ENCODE measurements around the gene LTBP4. TPM values are rescaled to one million over a fixed set of nuclear protein-coding genes. Genes with fewer than 3 reads are reported as not detected.

LTBP4 gene
- total and polyA plus RNA-seq, 2 donors (not counting 3 experiments of a cell fraction or from before 2014, with no cell fraction given) = 25.9 to 38.0 TPM

GRCh38 chr19:40642051-40642706 lies 41.0 kb downstream of the LTBP4 start:
- DNase-seq (ENCODE audit: low read depth, low spot score) (no peak), FAIRE-seq (no peak)
- Histone ChIP-seq H3K4me2 (ENCODE audit: insufficient read depth, low read length) (no peak overlapping the region), H3K36me3 (ENCODE audit: control insufficient read depth in 2 of 2, extremely low read depth in 1 of 2, insufficient read depth in 2 of 2, low read length in 2 of 2) (no peaks in the 10 kb centered on the region), H3K27ac (ENCODE audit: insufficient read depth, low read depth, low read length) (no peak overlapping the region), H3K9me1 (replicated peaks; ENCODE audit: control insufficient read depth, extremely low read depth, insufficient read depth, low read length) (no peaks in the 10 kb centered on the region), H3K9ac (replicated peaks; ENCODE audit: extremely low read depth, insufficient read depth, low read length) (no peak overlapping the region), H4K20me1 (replicated peaks; ENCODE audit: control insufficient read depth, extremely low read depth, insufficient read depth, low read length) (no peaks in the 10 kb centered on the region), H3K79me2 (ENCODE audit: control insufficient read depth, insufficient read depth, low read length) (no peaks in the 10 kb centered on the region), H3K4me3 (replicated peaks in 1 of 3; ENCODE audit: insufficient read depth in 1 of 3, low read depth in 1 of 3, low read length in 3 of 3) (no peak overlapping the region), H3K9me3 (replicated peaks; ENCODE audit: control insufficient read depth, insufficient read depth, low read length) (no peaks in the 10 kb centered on the region), H2AFZ (ENCODE audit: low read depth, low read length) (no peak overlapping the region), H3K27me3 (ENCODE audit: control insufficient read depth in 2 of 2, insufficient read depth in 2 of 2, low read length in 2 of 2) (no peaks in the 10 kb centered on the region), H3K4me1 (ENCODE audit: control insufficient read depth, extremely low read depth, insufficient read depth, low read length) (peaks cover 27% of the 10 kb centered on the region)
- CTCF ChIA-PET = interaction anchor here (0.6 to 5.2 kb wide), 2 partner anchors 7 to 348 kb away, joined by 3 to 81 read pairs; no protein-coding TSS in a partner anchor
- dilution Hi-C loops (cut with MboI; ENCODE audit: extremely low pct_ligation_motif_present, low sequenced_read_pairs) = no loop called here
- POLR2A ChIA-PET = no interaction called here
- no peak for TF ChIP-seq GATA2 (IDR thresholded peaks at IDR 0.05; ENCODE audit: insufficient read depth, insufficient read length, low read depth, low read length)
- intact Hi-C loops (cut with micrococcal nuclease) = no loop called here
- no TSS peak for BruUV-seq (replicated peaks)

- no peak for TF ChIP-seq MAX (IDR thresholded peaks at IDR 0.05; ENCODE audit: insufficient read depth, insufficient read length)
- TF ChIP-seq POLR2A (IDR thresholded peaks at IDR 0.05; ENCODE audit: low read depth, low read length) = no peak
- TF ChIP-seq FOS (IDR thresholded peaks at IDR 0.05; ENCODE audit: borderline replicate concordance, insufficient read depth, low read length) = no peak
- no peak for TF ChIP-seq CTCF (IDR thresholded peaks at IDR 0.05; ENCODE audit: extremely low read depth in 1 of 2, insufficient read depth in 1 of 2, low read depth in 1 of 2, low read length in 2 of 2)
- no peak for TF ChIP-seq POLR2AphosphoS5 (IDR thresholded peaks at IDR 0.05; ENCODE audit: insufficient read depth, low read depth, low read length)
- no peak for TF ChIP-seq JUN (IDR thresholded peaks at IDR 0.05; ENCODE audit: borderline replicate concordance, insufficient read depth, insufficient read length, low read depth)
- TF ChIP-seq EZH2 (IDR thresholded peaks at IDR 0.05; ENCODE audit: borderline replicate concordance, low read depth, low read length, severe bottlenecking) = no peak
- no peak for TF ChIP-seq MYC (IDR thresholded peaks at IDR 0.05; ENCODE audit: low read depth, low read length)
- TF ChIP-seq GATA2 (IDR thresholded peaks at IDR 0.05; ENCODE audit: insufficient read depth, insufficient read length, low read depth, low read length) = no peak
- Histone ChIP-seq H3K9me3 (replicated peaks; ENCODE audit: control insufficient read depth, insufficient read depth, low read length) (no peaks in the 10 kb centered on the region), H4K20me1 (replicated peaks; ENCODE audit: control insufficient read depth, extremely low read depth, insufficient read depth, low read length) (no peaks in the 10 kb centered on the region), H3K27ac (ENCODE audit: insufficient read depth, low read depth, low read length) (no peak overlapping the region), H3K27me3 (ENCODE audit: control insufficient read depth in 2 of 2, insufficient read depth in 2 of 2, low read length in 2 of 2) (no peaks in the 10 kb centered on the region), H3K79me2 (ENCODE audit: control insufficient read depth, insufficient read depth, low read length) (no peaks in the 10 kb centered on the region), H3K36me3 (ENCODE audit: control insufficient read depth in 2 of 2, extremely low read depth in 1 of 2, insufficient read depth in 2 of 2, low read length in 2 of 2) (no peaks in the 10 kb centered on the region), H3K9me1 (replicated peaks; ENCODE audit: control insufficient read depth, extremely low read depth, insufficient read depth, low read length) (no peaks in the 10 kb centered on the region), H3K4me3 (replicated peaks in 1 of 3; ENCODE audit: insufficient read depth in 1 of 3, low read depth in 1 of 3, low read length in 3 of 3) (no peak overlapping the region), H3K4me1 (ENCODE audit: control insufficient read depth, extremely low read depth, insufficient read depth, low read length) (peaks cover 27% of the 10 kb centered on the region), H3K4me2 (ENCODE audit: insufficient read depth, low read length) (no peak overlapping the region), H3K9ac (replicated peaks; ENCODE audit: extremely low read depth, insufficient read depth, low read length) (no peak overlapping the region), H2AFZ (ENCODE audit: low read depth, low read length) (no peak overlapping the region)
- dilution Hi-C loops (cut with MboI; ENCODE audit: extremely low pct_ligation_motif_present, low sequenced_read_pairs) = no loop called here
- no TSS peak for BruUV-seq (replicated peaks)
- FAIRE-seq (no peak), DNase-seq (ENCODE audit: low read depth, low spot score) (no peak)
- intact Hi-C loops (cut with micrococcal nuclease) = no loop called here
- ChIA-PET CTCF (interaction anchor here (5.2 kb wide), 1 partner anchor 8 kb away, joined by 81 read pairs; no protein-coding TSS in a partner anchor), POLR2A (no interaction called here)
Measured at GRCh38 chr19:40642757-40643305, 41.7 kb downstream of the LTBP4 start.

Measured in endothelial cell of umbilical vein (primary cell).